Gastrocnemius medialis (tissue), 4 donors: ENCODE measurements around the gene METTL22.

ENCODE experiments used
- POLR2A ChIP-seq, 2 donors: fragments of 450-650 bp; IDR thresholded peaks; one replicate each; pipeline ENCODE4 v1.6.1; 2017; ENCODE audit warnings: antibody characterized with exemption in 2 of 2, mild to moderate bottlenecking in 2 of 2, moderate library complexity in 2 of 2
- TF ChIP-seq, protein P1 (sequence below), 5 experiments: fragments of 450-650 bp in 3 of 5; fragments of 200-600 bp in 2 of 5; sonication (generic) in 2 of 5; IDR thresholded peaks in 4 of 5; conservative IDR thresholded peaks in 1 of 5; 1 replicate in 4 of 5; 2 replicates in 1 of 5; pipeline ENCODE4 v1.5.1; 2016 to 2019; ENCODE audit warnings: antibody characterized with exemption in 5 of 5, mild to moderate bottlenecking in 3 of 5, moderate library complexity in 3 of 5

DNA sequence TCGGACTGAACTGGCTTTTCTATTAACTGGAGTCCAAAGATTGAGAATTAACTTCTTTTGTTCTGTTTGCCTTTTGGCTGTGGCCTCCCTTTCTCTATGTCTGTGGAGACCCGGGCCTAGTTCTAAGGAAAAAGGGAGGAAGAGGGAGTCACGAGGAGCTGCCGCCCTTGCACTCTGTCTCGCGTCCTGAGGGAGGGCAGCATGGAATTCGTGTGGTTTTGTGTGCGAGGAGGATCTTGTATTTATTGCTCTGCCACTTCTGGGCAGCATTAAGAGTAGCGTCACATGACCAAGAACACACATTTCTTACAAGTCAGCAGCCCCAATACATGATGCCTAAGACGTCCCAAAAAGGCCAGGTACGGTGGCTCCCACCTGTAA lies 23.6 kb downstream of the METTL22 start:
- TF ChIP-seq, protein P1, sequence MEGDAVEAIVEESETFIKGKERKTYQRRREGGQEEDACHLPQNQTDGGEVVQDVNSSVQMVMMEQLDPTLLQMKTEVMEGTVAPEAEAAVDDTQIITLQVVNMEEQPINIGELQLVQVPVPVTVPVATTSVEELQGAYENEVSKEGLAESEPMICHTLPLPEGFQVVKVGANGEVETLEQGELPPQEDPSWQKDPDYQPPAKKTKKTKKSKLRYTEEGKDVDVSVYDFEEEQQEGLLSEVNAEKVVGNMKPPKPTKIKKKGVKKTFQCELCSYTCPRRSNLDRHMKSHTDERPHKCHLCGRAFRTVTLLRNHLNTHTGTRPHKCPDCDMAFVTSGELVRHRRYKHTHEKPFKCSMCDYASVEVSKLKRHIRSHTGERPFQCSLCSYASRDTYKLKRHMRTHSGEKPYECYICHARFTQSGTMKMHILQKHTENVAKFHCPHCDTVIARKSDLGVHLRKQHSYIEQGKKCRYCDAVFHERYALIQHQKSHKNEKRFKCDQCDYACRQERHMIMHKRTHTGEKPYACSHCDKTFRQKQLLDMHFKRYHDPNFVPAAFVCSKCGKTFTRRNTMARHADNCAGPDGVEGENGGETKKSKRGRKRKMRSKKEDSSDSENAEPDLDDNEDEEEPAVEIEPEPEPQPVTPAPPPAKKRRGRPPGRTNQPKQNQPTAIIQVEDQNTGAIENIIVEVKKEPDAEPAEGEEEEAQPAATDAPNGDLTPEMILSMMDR (IDR thresholded peaks at IDR 0.05 in 4 of 5, conservative IDR thresholded peaks at IDR 0.05 in 1 of 5) = no peak
- no peak for TF ChIP-seq POLR2A (IDR thresholded peaks at IDR 0.05)
